H1 (cell line): ENCODE data around the gene BIRC5. TPM values are rescaled to one million over a fixed set of nuclear protein-coding genes. Genes with fewer than 3 reads are reported as not detected.

Experiments
- CTCF ChIA-PET: fragments of 300-600 bp; sonication (Branson Sonifier 250); formaldehyde crosslinking; loops from one replicate; lab custom pipeline; 2021; ENCODE audit not compliant: partially characterized antibody; lab: Charles Lee
- POLR2A ChIA-PET: fragments of 300-600 bp; sonication (Branson Sonifier 250); formaldehyde crosslinking; loops from one replicate; lab custom pipeline; 2021; ENCODE audit warnings: inconsistent platforms; ENCODE audit not compliant: partially characterized antibody; lab: Charles Lee
- DNase-seq, 2 experiments: peaks; one replicate each; pipeline versions ENCODE4 v3.0.0 to v3.0.0-alpha.2; 2010 to 2022; ENCODE audit warnings: low spot score in 2 of 2, low read depth in 1 of 2, mixed read lengths in 1 of 2
- FAIRE-seq: peaks from 2 replicates; lab custom pipeline; 2011; peaks lifted over from hg19 to GRCh38; lab: Jason Lieb, UNC
- H2AFZ ChIP-seq: 2 replicates; pipeline ENCODE4 v1.8.1; 2012; ENCODE audit warnings: low read length, inconsistent platforms
- H2AK5ac ChIP-seq: 2 replicates; pipeline ENCODE4 v1.6.1; 2013; ENCODE audit warnings: low read depth, low read length
- H2BK120ac ChIP-seq: replicated peaks from 2 replicates; pipeline ENCODE3; 2013; ENCODE audit warnings: low read depth, low read length, inconsistent platforms
- H2BK12ac ChIP-seq: 2 replicates; pipeline ENCODE4 v1.6.1; 2013; ENCODE audit warnings: low read depth, low read length
- H2BK15ac ChIP-seq: 2 replicates; pipeline ENCODE4 v1.6.1; 2013; ENCODE audit warnings: low read length
- H2BK20ac ChIP-seq: 2 replicates; pipeline ENCODE4 v1.6.1; 2013; ENCODE audit warnings: low read length
- H2BK5ac ChIP-seq: 2 replicates; pipeline ENCODE4 v1.6.1; 2013; ENCODE audit warnings: low read depth, low read length
- H3K14ac ChIP-seq: 2 replicates; pipeline ENCODE4 v1.6.1; 2013; ENCODE audit warnings: inconsistent platforms; ENCODE audit not compliant: insufficient read length
- H3K18ac ChIP-seq: 2 replicates; pipeline ENCODE4 v1.6.1; 2013; ENCODE audit warnings: low read length; ENCODE audit errors: extremely low read depth
- H3K23ac ChIP-seq: 2 replicates; pipeline ENCODE4 v1.6.1; 2013; ENCODE audit warnings: inconsistent platforms; ENCODE audit not compliant: insufficient read length
- H3K23me2 ChIP-seq: 2 replicates; pipeline ENCODE4 v1.6.1; 2013; ENCODE audit warnings: low read depth, low read length
- H3K27ac ChIP-seq: 2 replicates; pipeline ENCODE4 v1.6.1; 2011; ENCODE audit warnings: low read depth, low read length, inconsistent platforms
- H3K27me3 ChIP-seq, 4 experiments: replicated peaks in 1 of 4; 1 replicate in 1 of 4; 2 replicates in 3 of 4; pipeline versions ENCODE4 v1.6.1 to v1.8.1; 2011 to 2013; ENCODE audit warnings: low read length in 3 of 4, mild to moderate bottlenecking in 3 of 4, inconsistent platforms in 2 of 4, mixed read lengths in 2 of 4, moderate library complexity in 1 of 4; ENCODE audit not compliant: control insufficient read depth in 3 of 4, insufficient read depth in 3 of 4; ENCODE audit errors: extremely low read depth in 1 of 4
- H3K36me3 ChIP-seq, 4 experiments: 2 replicates each; pipeline versions ENCODE4 v1.6.1 to v1.8.1; 2011 to 2013; ENCODE audit warnings: mild to moderate bottlenecking in 4 of 4, low read length in 3 of 4, moderate library complexity in 2 of 4, control low read depth in 1 of 4, inconsistent platforms in 1 of 4; ENCODE audit not compliant: insufficient read depth in 4 of 4, control insufficient read depth in 2 of 4
- H3K4ac ChIP-seq: replicated peaks from 2 replicates; pipeline ENCODE3; 2013; ENCODE audit warnings: low read length, low read depth, mixed read lengths, inconsistent platforms; ENCODE audit not compliant: insufficient read length
- H3K4me1 ChIP-seq, 4 experiments: replicated peaks in 1 of 4; 1 replicate in 1 of 4; 2 replicates in 3 of 4; pipeline versions ENCODE4 v1.6.1 to v1.8.1; 2011 to 2013; ENCODE audit warnings: low read length in 3 of 4, inconsistent platforms in 2 of 4, mixed read lengths in 1 of 4; ENCODE audit not compliant: insufficient read depth in 4 of 4, control insufficient read depth in 3 of 4
- H3K4me2 ChIP-seq, 2 experiments: 2 replicates each; pipeline versions ENCODE4 v1.6.1 to v1.8.1; 2011 to 2013; ENCODE audit warnings: low read depth in 2 of 2, low read length in 2 of 2, control low read depth in 1 of 2, inconsistent platforms in 1 of 2, mild to moderate bottlenecking in 1 of 2; ENCODE audit not compliant: insufficient read depth in 1 of 2
- H3K4me3 ChIP-seq, 4 experiments: fragments of 200-600, 300-600 bp in 1 of 4; sonication (generic), shearing (Covaris generic), sonication (Bioruptor Twin) in 1 of 4; 2 replicates each; pipeline versions ENCODE4 v1.5.1 to v1.8.1; 2011 to 2016; ENCODE audit warnings: low read length in 4 of 4, low read depth in 3 of 4, control low read depth in 2 of 4, inconsistent platforms in 2 of 4, mild to moderate bottlenecking in 2 of 4, mixed read lengths in 1 of 4, moderate library complexity in 1 of 4; ENCODE audit not compliant: insufficient read depth in 2 of 4; ENCODE audit errors: extremely low read depth in 1 of 4
- H3K56ac ChIP-seq: replicated peaks from 2 replicates; pipeline ENCODE3; 2013; ENCODE audit warnings: low read depth, mild to moderate bottlenecking, mixed read lengths, low read length, inconsistent platforms; ENCODE audit not compliant: insufficient read length
- H3K79me1 ChIP-seq: 2 replicates; pipeline ENCODE4 v1.6.1; 2013; ENCODE audit warnings: low read depth, low read length, control low read depth
- H3K79me2 ChIP-seq, 2 experiments: 2 replicates each; pipeline versions ENCODE4 v1.6.1 to v1.8.1; 2012 to 2013; ENCODE audit warnings: low read length in 2 of 2, mild to moderate bottlenecking in 2 of 2, inconsistent platforms in 1 of 2; ENCODE audit not compliant: insufficient read depth in 2 of 2, control insufficient read depth in 1 of 2
- H3K9ac ChIP-seq, 4 experiments: replicated peaks in 1 of 4; 1 replicate in 1 of 4; 2 replicates in 3 of 4; pipeline versions ENCODE4 v1.6.1 to v1.8.1; 2011 to 2013; ENCODE audit warnings: low read depth in 3 of 4, low read length in 3 of 4, control low read depth in 2 of 4, mild to moderate bottlenecking in 2 of 4, moderate library complexity in 2 of 4, inconsistent platforms in 1 of 4; ENCODE audit errors: extremely low read depth in 1 of 4
- H3K9me3 ChIP-seq, 2 experiments: 2 replicates each; pipeline versions ENCODE4 v1.6.1 to v1.8.1; 2012 to 2013; ENCODE audit warnings: mild to moderate bottlenecking in 2 of 2, moderate library complexity in 2 of 2, control low read depth in 1 of 2, inconsistent platforms in 1 of 2, low read depth in 1 of 2, low read length in 1 of 2, mixed read lengths in 1 of 2; ENCODE audit not compliant: insufficient read depth in 2 of 2
- H4K20me1 ChIP-seq, 2 experiments: replicated peaks in 1 of 2; 2 replicates each; pipeline versions ENCODE3 to v1.8.1; 2011 to 2013; ENCODE audit warnings: inconsistent platforms in 2 of 2, low read length in 2 of 2, mild to moderate bottlenecking in 1 of 2; ENCODE audit not compliant: insufficient read depth in 2 of 2, control insufficient read depth in 1 of 2
- H4K5ac ChIP-seq: 2 replicates; pipeline ENCODE4 v1.6.1; 2013; ENCODE audit warnings: low read length, low read depth, mixed read lengths, inconsistent platforms; ENCODE audit not compliant: insufficient read length
- H4K8ac ChIP-seq: 2 replicates; pipeline ENCODE4 v1.8.0; 2013; ENCODE audit warnings: mild to moderate bottlenecking, moderate library complexity, low read length, inconsistent platforms; ENCODE audit not compliant: insufficient read depth; ENCODE audit errors: extremely low read depth
- H4K91ac ChIP-seq: replicated peaks from 2 replicates; pipeline ENCODE3; 2013; ENCODE audit warnings: low read length, mixed read lengths, inconsistent platforms; ENCODE audit not compliant: insufficient read length
- CBX5 ChIP-seq: fragments of 300-800, 300-1000 bp; sonication (generic); IDR thresholded peaks from 2 replicates; pipeline ENCODE4 v1.7.1; 2016; ENCODE audit warnings: antibody characterized with exemption, low read length, low read depth
- CEBPB ChIP-seq: IDR thresholded peaks from 2 replicates; pipeline ENCODE4 v1.6.1; 2012; ENCODE audit warnings: low read depth, low read length
- CTBP2 ChIP-seq: IDR thresholded peaks from 2 replicates; pipeline ENCODE4 v1.7.0; 2011; ENCODE audit warnings: borderline replicate concordance, mild to moderate bottlenecking, moderate library complexity, mixed read lengths, low read length; ENCODE audit not compliant: insufficient read depth, insufficient read length
- KDM5A ChIP-seq: fragments of 200-600 bp; IDR thresholded peaks from 2 replicates; pipeline ENCODE4 v1.7.1; 2012; ENCODE audit warnings: mild to moderate bottlenecking, low read length, inconsistent platforms, mixed read lengths
- POLR2A ChIP-seq, 2 experiments: IDR thresholded peaks; 1 replicate in 1 of 2; 2 replicates in 1 of 2; pipeline ENCODE4 v1.6.1; 2011; ENCODE audit warnings: low read depth in 2 of 2, low read length in 2 of 2, mild to moderate bottlenecking in 2 of 2; ENCODE audit errors: control extremely low read depth in 1 of 2
- POU5F1 ChIP-seq: IDR thresholded peaks from 2 replicates; pipeline ENCODE4 v1.6.1; 2011; ENCODE audit warnings: low read depth, mild to moderate bottlenecking, low read length, moderate library complexity
- RXRA ChIP-seq: IDR thresholded peaks from 2 replicates; pipeline ENCODE4 v1.6.1; 2011; ENCODE audit warnings: low read depth, mild to moderate bottlenecking, low read length, moderate library complexity; ENCODE audit not compliant: insufficient read depth
- SP1 ChIP-seq: IDR thresholded peaks from 2 replicates; pipeline ENCODE4 v1.6.1; 2011; ENCODE audit warnings: low read depth, low read length
- SP2 ChIP-seq: IDR thresholded peaks from 2 replicates; pipeline ENCODE4 v1.6.1; 2012; ENCODE audit warnings: mild to moderate bottlenecking, low read length, inconsistent platforms
- TBP ChIP-seq: IDR thresholded peaks from 2 replicates; pipeline ENCODE4 v1.6.1; 2011; ENCODE audit warnings: low read depth, low read length, improper control_type of control experiment
- WGBS, 2 experiments: shearing (Covaris generic) in 1 of 2; methylation state at CpG; one replicate each; pipeline versions ENCODE4 v1.1.6 to v1.1.7; 2013 to 2015; ENCODE audit warnings: low lambda C conversion rate in 2 of 2, mixed read lengths in 2 of 2, inconsistent platforms in 1 of 2, low coverage in 1 of 2, missing lambda C conversion rate in 1 of 2; ENCODE audit not compliant: insufficient replicate concordance in 2 of 2, insufficient coverage in 1 of 2, insufficient read length in 1 of 2; ENCODE audit errors: extremely low coverage in 1 of 2, missing lambda C conversion rate in 1 of 2; 5-methylcytosine and 5-hydroxymethylcytosine counted together
- polyA plus RNA-seq, 7 experiments: library from polyadenylated mRNA; depleted of rRNA in 3 of 7; stranded (reverse) in 5 of 7; unstranded in 2 of 7; fragments of >200 nt in 5 of 7; fragments of 200-250 nt in 2 of 7; gene quantifications; 1 replicate in 5 of 7; 2 replicates in 1 of 7; 4 replicates in 1 of 7; pipeline versions ENCODE4 v1.2.1 to v1.2.3, GENCODE V29; 2011 to 2013; ENCODE audit warnings: missing spikeins in 2 of 7, mixed read lengths in 2 of 7
- total RNA-seq: library from RNA; stranded (reverse); fragmentation: NEBNext Ultra II Directional; extraction: Animal tissue kit (Norgen Biotek cat#: 25700); gene quantifications from 2 replicates; pipeline ENCODE4 v1.2.1, GENCODE V29; 2021
- TF ChIP-seq, protein P1 (sequence below): IDR thresholded peaks from 2 replicates; pipeline ENCODE4 v1.6.1; 2012; ENCODE audit warnings: inconsistent platforms

Gene BIRC5
- total and polyA plus RNA-seq, 2 of the 8 experiments (the other 6 are each of a cell fraction or from before 2014, with no cell fraction given), result 42.2 to 108 TPM

DNA sequence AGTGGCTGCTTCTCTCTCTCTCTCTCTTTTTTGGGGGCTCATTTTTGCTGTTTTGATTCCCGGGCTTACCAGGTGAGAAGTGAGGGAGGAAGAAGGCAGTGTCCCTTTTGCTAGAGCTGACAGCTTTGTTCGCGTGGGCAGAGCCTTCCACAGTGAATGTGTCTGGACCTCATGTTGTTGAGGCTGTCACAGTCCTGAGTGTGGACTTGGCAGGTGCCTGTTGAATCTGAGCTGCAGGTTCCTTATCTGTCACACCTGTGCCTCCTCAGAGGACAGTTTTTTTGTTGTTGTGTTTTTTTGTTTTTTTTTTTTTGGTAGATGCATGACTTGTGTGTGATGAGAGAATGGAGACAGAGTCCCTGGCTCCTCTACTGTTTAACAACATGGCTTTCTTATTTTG lies 9.7 kb downstream of the BIRC5 start:
- Histone ChIP-seq H3K27me3 (no peaks in the 10 kb centered on the region), H3K23ac (no peak overlapping the region), H3K23me2 (no peaks in the 10 kb centered on the region), H3K36me3 (peaks cover 13 to 37% (median 27%) of the 10 kb centered on the region in 4 experiments), H4K5ac (no peak overlapping the region), H4K91ac (no peak overlapping the region), H3K9ac (no peak overlapping the region), H2BK12ac (no peak overlapping the region), H2BK15ac (no peak overlapping the region), H4K8ac (no peak overlapping the region), H3K4ac (no peak overlapping the region), H2BK20ac (no peak overlapping the region), H4K20me1 (peaks cover 3% of the 10 kb centered on the region in 2 experiments), H3K9me3 (no peaks in the 10 kb centered on the region), H3K27ac (no peak overlapping the region), H3K4me1 (peaks cover 0 to 6% (median 2%) of the 10 kb centered on the region in 4 experiments; a peak in 3 of 7 replicates), H3K79me1 (peaks cover 2% of the 10 kb centered on the region; the same call in 1 of the 2 replicates), H3K18ac (no peak overlapping the region), H3K79me2 (peaks cover 0 to 2% of the 10 kb centered on the region in 2 experiments; a peak in 1 of 4 replicates), H2BK120ac (no peak overlapping the region), H2AK5ac (no peak overlapping the region), H3K56ac (no peak overlapping the region), H3K4me3 (no peak overlapping the region), H2AFZ (no peak overlapping the region), H3K14ac (no peak overlapping the region), H2BK5ac (no peak overlapping the region), H3K4me2 (no peak overlapping the region)
- no peak for FAIRE-seq
- TF ChIP-seq SP1 (no peak), CTBP2 (no peak), POLR2A (IDR thresholded peaks at IDR 0.05; ENCODE audit: control extremely low read depth in 1 of 2, low read depth in 2 of 2, low read length in 2 of 2) (no peak), CBX5 (no peak), SP2 (no peak), CEBPB (no peak), POU5F1 (no peak), TBP (no peak), RXRA (no peak), KDM5A (no peak)
- TF ChIP-seq, protein P1, sequence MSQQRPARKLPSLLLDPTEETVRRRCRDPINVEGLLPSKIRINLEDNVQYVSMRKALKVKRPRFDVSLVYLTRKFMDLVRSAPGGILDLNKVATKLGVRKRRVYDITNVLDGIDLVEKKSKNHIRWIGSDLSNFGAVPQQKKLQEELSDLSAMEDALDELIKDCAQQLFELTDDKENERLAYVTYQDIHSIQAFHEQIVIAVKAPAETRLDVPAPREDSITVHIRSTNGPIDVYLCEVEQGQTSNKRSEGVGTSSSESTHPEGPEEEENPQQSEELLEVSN, result no peak
- DNase-seq, result no peak
- WGBS, 2 experiments, result 85% methylated on average over 3 of the region's 3 CpGs; no CpG with 5 or more reads in 1 of the 2 experiments
- CTCF ChIA-PET, result interaction anchor here (0.5 to 1.7 kb wide), 5 partner anchors 28 to 1647 kb away, joined by 3 to 4 read pairs (median 3); no protein-coding TSS in a partner anchor
- POLR2A ChIA-PET, result interaction anchor here (1.6 to 1.9 kb wide), 2 partner anchors 10 to 37 kb away, joined by 4 to 9 read pairs; partner anchors contain the start of genes BIRC5 and TK1
